HG03439 (cell line): ENCODE measurements around the gene GNA14.
"Not testable (repeated sequence)": the region's sequence is repeated elsewhere in the genome, so short reads cannot be mapped to it uniquely, and the experiment has no call there.

Experiments used
- ATAC-seq: cut with Tn5 transposase; IDR thresholded peaks from one replicate; pipeline ENCODE4 v1.9.1; 2021; ENCODE audit warnings: mild to moderate bottlenecking, moderate library complexity; ENCODE audit not compliant: unreplicated experiment

The GNA14 gene

DNA sequence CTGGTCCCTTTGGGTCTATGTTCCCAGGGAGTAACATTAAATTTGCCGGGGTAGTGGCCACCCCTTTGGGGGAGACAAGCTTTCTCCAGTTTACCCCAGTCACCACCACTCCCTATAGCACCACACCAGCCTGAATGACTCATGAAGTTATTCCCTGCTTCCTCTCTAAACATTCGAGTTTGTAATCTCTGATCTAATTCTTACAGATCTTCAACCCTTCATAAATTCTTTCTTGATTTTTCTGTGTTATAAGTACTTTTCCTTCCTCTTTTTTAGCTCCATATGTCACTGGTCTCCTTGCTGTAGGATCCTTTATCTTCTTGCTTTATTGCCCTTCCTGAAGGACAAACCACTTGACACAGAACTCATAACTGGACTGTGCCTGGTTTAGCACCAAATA lies 55.6 kb downstream of the GNA14 start:
- no peak for ATAC-seq

DNA sequence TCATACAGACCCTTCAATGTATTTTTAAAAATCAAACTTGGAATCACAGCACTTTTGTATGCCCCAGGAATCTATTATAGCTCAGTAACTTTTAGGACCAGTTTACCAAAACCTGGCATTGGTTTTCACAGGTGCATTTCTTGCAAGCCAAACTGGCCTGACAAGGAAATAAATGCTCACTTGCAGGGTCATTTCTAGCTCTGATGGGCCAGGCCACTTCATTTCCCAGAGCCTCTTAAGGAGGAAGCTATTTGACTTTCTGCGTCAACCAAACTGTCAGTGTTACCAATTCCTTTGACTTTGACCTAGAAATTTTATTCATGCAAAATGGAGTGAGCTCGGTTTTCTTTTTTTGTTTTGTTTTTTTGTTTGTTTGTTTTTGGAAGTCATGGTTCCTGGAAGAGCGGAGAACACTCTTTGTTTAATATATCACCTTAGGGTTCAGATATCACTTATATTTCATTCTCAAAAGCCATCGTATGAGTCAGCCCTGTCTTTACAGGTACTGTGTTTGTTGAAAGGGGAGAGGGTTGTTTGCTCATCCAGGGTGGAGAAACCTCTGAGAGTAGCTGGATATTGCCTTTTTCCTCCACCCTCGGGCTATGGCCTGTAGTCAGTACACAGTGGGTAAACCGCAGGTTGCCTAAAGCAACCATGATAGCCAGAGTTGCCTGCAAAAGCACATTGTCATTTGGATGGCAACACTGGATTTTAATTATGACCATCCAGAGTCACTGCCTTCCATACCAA lies 58.9 kb downstream of the GNA14 start:
- no peak for ATAC-seq

- no peak for ATAC-seq
Measured at GRCh38 chr9:77588271-77588937, 59.7 kb downstream of the GNA14 start.

DNA sequence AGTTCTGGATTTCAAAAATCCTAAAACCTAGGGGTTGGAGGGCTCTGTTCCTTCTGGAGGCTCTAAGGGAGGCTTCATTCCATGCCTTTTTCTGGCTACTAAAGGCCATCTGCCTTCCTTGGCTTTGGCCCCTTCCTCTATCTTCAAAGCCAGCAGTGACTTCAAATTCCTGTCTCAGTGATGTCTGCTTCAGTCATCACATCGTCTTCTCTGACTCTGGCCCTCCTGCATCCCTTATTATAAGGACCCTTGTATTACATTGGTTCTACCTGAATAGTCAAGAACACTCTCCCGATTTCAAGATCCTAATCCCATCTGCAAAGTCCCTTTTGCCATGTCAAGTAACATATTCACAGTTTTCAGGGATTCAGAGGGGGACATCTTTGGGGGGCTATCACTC lies 60.3 kb downstream of the GNA14 start:
- ATAC-seq: no peak

DNA sequence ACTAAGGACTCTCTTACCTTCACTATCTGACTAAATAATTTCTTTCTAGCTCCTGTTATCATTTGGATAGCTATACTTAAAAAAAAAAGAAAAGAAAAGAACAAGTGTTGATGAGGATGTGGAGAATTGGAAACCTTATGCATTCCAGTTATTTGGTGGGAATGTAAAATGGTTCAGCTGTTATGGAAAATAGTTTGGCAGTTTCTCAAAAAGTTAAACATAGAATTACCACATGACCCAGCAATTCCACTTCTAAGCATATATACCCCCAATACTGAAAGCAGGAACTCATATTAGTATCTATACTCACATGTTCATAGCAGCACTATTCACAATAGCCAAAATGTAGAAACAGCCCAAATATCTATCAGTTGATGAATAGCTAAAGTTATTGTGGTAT lies 61.1 kb downstream of the GNA14 start:
- ATAC-seq: no peak

GRCh38 chr9:77586591-77586990 lies 61.5 kb downstream of the GNA14 start:
- no peak for ATAC-seq

GRCh38 chr9:77585335-77585786 lies 62.8 kb downstream of the GNA14 start:
- no peak for ATAC-seq

- ATAC-seq: not testable (repeated sequence)
Measured at GRCh38 chr9:77584927-77585326, 63.2 kb downstream of the GNA14 start.

- no peak for ATAC-seq
Measured at GRCh38 chr9:77582961-77583576, 65.1 kb downstream of the GNA14 start.

DNA sequence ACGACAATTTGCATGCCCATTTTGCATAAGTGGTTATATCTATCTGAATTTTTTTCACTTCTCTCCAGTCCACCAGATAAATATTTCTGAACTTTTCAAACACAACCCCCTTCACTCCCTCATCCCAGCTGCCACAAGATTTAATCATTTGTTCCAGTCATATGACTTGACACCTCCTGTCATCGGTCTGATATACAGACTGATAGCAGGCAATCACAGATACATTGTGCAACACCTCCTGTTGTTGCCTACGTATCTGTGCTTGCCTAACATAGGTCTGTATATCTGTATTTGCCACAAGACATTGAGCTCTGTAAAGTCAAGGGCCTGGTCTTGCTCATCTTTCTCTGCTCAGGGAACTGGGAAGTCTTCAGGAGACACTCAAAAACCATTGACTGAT lies 65.6 kb downstream of the GNA14 start:
- ATAC-seq: no peak

DNA sequence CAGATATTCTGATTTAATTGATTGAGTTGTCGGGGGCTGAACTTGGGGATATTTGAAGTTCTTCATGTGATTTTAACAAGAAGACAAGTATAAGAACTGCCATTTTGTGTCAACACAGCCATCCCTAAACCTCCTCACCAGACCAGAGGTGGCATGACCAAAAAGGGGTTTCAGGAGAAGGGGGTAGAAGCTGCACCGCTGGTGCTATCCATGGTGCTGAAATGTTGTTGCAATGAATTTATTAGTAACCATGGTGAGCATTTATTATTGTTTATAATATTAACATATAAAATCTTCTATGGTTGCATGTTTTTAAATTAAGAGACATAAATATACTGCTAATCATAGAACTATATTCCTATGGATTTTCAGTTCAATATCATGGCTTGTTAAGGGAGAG lies 72.3 kb downstream of the GNA14 start:
- no peak for ATAC-seq

GRCh38 chr9:77569335-77569734 lies 78.8 kb downstream of the GNA14 start:
- no peak for ATAC-seq

- no peak for ATAC-seq
Measured at GRCh38 chr9:77563174-77563573, 84.9 kb downstream of the GNA14 start.

DNA sequence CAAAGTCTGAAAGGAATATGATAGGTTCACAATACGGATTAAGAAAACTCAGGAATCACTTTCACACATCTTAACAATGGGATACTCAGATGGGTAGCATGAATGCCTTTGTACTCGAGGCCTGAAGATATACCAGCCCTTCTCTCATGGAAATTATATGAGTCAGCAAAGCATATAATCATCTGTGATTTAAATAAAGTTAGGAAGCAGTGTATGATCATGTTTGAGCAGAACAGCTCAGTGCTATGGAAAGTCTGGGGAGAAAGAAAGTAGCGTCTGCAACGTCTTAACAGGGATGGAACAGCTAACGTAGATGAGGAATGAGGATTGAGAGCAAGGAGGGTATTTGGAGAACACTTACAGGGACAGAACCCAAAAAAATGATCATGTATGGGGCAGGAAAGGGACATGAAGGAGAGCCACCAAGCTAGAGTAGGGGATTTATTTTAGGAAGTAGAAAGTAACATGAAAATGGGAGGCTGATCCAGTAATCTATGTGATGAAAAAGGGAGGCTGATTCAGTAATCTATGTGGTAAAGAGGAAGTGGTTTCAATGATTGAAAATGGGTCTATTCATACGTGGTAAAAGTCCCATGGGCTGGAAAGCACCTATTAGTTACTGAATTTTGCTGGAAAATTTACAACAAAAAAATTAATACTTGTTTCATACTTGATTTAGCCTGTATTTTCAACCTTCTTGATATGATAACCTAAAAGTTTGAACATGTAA lies 85.9 kb downstream of the GNA14 start:
- ATAC-seq: no peak

- ATAC-seq: no peak
Measured at GRCh38 chr9:77561331-77562018, 86.6 kb downstream of the GNA14 start.

DNA sequence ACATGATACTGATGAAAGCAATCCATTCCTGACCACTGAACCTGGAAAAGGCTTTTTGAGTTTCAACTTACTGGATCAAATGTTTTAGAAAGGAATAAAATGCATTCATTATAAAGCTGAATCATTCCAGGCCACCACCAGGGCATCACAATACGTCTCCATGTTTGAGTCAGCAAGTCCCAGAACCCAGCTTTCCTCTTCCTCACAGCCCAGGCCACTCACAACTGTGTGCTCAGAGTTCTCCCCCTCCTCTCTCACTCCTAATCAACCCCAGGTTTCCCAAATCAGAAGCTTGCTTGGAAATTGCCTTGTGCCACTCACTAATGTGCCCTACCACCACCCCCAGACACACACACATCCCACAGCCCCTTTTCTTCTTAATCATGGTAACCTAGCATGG lies 91.7 kb downstream of the GNA14 start:
- no peak for ATAC-seq

DNA sequence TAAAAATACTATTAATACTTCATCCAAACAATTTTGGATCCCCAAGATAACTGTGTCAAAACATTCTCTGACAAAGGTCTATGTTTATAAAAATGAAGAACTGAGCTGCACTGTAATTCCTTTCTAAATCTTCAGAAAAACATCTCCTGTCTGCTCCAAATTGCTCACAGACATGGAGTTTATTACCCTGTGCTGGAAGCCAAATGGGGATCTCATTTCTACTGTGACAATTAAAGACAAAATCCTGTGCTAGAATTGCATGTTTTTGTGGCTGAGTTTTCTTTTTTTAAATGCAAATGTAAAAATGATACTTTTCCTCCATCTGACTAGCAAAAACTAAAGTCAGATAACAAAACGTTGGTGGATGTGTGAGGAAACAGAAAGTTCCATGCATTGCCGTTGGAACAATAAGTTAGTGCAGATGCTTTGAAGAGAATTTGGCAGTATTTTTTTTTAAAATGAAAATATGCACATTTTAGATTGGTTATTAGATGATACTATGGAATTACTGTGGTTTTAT lies 93.5 kb downstream of the GNA14 start:
- no peak for ATAC-seq

DNA sequence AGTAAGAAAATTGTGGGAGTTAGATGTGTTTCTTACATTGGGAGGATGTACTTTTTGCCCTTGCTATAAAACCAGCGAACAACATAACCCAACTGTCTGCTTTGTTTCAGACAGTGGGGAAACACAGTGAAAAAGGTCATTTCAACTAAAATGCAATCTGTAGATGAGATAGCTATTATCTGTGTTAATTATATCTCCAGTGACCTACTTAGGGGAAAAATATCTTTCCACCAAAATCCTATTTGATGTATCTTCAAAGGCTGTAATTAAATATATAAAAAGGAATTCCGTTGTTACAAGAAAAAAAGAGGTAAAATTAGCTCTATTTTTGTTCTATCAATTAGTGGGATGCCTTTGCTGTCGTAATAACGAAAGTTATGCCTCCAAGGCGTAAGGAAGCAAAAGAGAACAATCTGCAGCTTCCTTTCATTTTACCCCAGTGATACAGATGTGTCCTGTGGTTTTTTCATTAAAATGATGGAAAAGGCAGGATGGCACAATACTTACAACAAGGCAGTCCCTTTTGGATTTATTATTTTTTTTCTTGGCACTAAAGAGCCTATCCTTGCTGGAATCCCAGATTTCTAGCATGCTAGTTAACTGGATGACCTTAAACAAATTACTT lies 100.9 kb downstream of the GNA14 start:
- no peak for ATAC-seq

DNA sequence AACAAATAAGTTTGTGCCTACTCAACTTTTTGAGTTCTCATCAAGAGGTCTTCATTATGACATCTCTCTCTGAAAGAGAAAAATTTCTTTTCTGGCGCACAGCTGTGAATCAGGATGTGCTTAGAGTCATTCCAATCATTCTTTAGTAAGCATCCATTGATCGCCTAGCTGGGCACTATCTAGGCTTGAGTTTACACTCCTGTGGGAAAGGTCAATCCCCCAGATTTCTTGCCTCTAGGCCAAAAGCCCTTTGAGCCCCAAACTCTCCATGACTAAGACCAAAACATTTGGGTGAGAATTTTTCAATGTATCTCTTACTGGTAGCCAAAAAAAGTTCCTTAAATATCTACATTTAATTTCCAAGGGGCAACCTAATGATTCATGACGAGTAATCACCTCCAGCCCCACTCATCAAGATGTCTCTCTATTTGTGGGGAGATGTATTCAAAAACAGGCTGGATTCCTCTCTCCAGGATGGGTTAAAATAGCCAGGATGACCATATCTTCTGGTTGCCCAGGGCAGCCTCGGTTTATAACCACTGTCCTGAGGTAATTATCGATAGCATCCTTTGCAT lies 101.7 kb downstream of the GNA14 start:
- no peak for ATAC-seq

DNA sequence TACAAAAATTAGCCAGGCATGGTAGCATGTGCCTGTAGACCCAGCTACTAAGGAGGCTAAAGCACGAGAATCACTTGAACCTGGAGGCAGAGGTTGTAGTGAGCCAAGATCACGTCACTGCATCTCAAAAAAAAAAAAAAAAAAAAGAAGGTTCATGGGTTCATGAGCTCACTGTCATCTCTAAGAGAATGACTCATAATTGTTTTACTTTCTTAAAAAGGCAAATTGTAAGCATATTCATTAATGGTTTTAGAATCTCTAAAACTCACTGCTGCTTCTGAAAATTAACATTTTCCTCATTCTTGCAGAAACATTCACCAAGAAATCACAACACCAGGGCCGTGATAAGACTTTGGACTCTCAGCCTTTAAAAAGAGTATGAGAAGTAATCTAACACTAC lies 103.6 kb downstream of the GNA14 start:
- no peak for ATAC-seq
